Measurements from ENCODE around the gene PGLYRP1. TPM values are rescaled to one million over a fixed set of nuclear protein-coding genes. Genes with fewer than 3 reads are reported as not detected.

The PGLYRP1 gene
- total RNA-seq, 2 experiments from 2014 or later, result not detected

- peaks cover 20% of the 10 kb centered on the region for H3K27me3 Mint-ChIP-seq
- H3K27ac Mint-ChIP-seq, result no peak overlapping the region
- DNase-seq, result no peak
- no peaks in the 10 kb centered on the region for H3K36me3 Mint-ChIP-seq (ENCODE audit: low read depth)
- ChIA-PET POLR2A (no interaction called here), CTCF (no interaction called here)
- H3K4me1 Mint-ChIP-seq, result peaks cover 4% of the 10 kb centered on the region
- no peak overlapping the region for H3K4me3 Mint-ChIP-seq
- no peaks in the 10 kb centered on the region for H3K9me3 Mint-ChIP-seq
Measured at GRCh38 chr19:45990113-45990728, 32.6 kb downstream of the PGLYRP1 start.

- DNase-seq, result no peak
- peaks cover 23% of the 10 kb centered on the region for H3K27me3 Mint-ChIP-seq
- H3K9me3 Mint-ChIP-seq, result no peaks in the 10 kb centered on the region
- H3K4me1 Mint-ChIP-seq, result peaks cover 4% of the 10 kb centered on the region
- no peak overlapping the region for H3K27ac Mint-ChIP-seq
- H3K36me3 Mint-ChIP-seq (ENCODE audit: low read depth), result no peaks in the 10 kb centered on the region
- H3K4me3 Mint-ChIP-seq, result no peak overlapping the region
- ChIA-PET POLR2A (no interaction called here), CTCF (no interaction called here)
Measured at GRCh38 chr19:45985321-45985720, 37.5 kb downstream of the PGLYRP1 start.

- Mint-ChIP-seq H3K9me3 (no peaks in the 10 kb centered on the region), H3K4me3 (no peak overlapping the region), H3K36me3 (ENCODE audit: low read depth) (no peaks in the 10 kb centered on the region), H3K27me3 (peaks cover 10% of the 10 kb centered on the region), H3K27ac (no peak overlapping the region), H3K4me1 (no peaks in the 10 kb centered on the region)
- ChIA-PET POLR2A (no interaction called here), CTCF (no interaction called here)
- no peak for DNase-seq
Measured at GRCh38 chr19:45981350-45981749, 41.5 kb downstream of the PGLYRP1 start.

- Mint-ChIP-seq H3K36me3 (ENCODE audit: low read depth) (no peaks in the 10 kb centered on the region), H3K4me3 (no peak overlapping the region), H3K27ac (no peak overlapping the region), H3K4me1 (peaks cover 2% of the 10 kb centered on the region), H3K27me3 (peaks cover 27% of the 10 kb centered on the region), H3K9me3 (no peaks in the 10 kb centered on the region)
- no peak for DNase-seq
- ChIA-PET CTCF (interaction anchor here (0.9 kb wide), 1 partner anchor 39 kb away, joined by 4 read pairs; no protein-coding TSS in a partner anchor), POLR2A (no interaction called here)
Measured at GRCh38 chr19:45978156-45978555, 44.7 kb downstream of the PGLYRP1 start.

- H3K9me3 Mint-ChIP-seq, result no peaks in the 10 kb centered on the region
- no peak overlapping the region for H3K27ac Mint-ChIP-seq
- H3K4me1 Mint-ChIP-seq, result peaks cover 13% of the 10 kb centered on the region
- ChIA-PET POLR2A (no interaction called here), CTCF (no interaction called here)
- peaks cover 32% of the 10 kb centered on the region for H3K27me3 Mint-ChIP-seq
- no peaks in the 10 kb centered on the region for H3K36me3 Mint-ChIP-seq (ENCODE audit: low read depth)
- no peak overlapping the region for H3K4me3 Mint-ChIP-seq
- no peak for DNase-seq
Measured at GRCh38 chr19:45976178-45976577, 46.7 kb downstream of the PGLYRP1 start.

- H3K27me3 Mint-ChIP-seq, result peaks cover 36% of the 10 kb centered on the region
- H3K36me3 Mint-ChIP-seq (ENCODE audit: low read depth), result no peaks in the 10 kb centered on the region
- H3K4me3 Mint-ChIP-seq, result no peak overlapping the region
- ChIA-PET POLR2A (no interaction called here), CTCF (interaction anchor here (0.6 kb wide), 1 partner anchor 468 kb away, joined by 3 read pairs; no protein-coding TSS in a partner anchor)
- no peak overlapping the region for H3K27ac Mint-ChIP-seq
- DNase-seq, result no peak
- H3K9me3 Mint-ChIP-seq, result no peaks in the 10 kb centered on the region
- H3K4me1 Mint-ChIP-seq, result peaks cover 14% of the 10 kb centered on the region
Measured at GRCh38 chr19:45975306-45976070, 47.4 kb downstream of the PGLYRP1 start.

GRCh38 chr19:45973553-45974338 lies 49.1 kb downstream of the PGLYRP1 start, which contains the start of gene NOVA2:
NOVA2 (minus strand) TSS chr19:45973865; CDS start chr19:45973351, 514 bp downstream.
- Mint-ChIP-seq H3K4me3 (no peak within 1 kb of the TSS), H3K9me3 (no peaks in the 10 kb centered on the region), H3K36me3 (ENCODE audit: low read depth) (no peaks in the 10 kb centered on the region), H3K4me1 (peaks cover 14% of the 10 kb centered on the region), H3K27me3 (peaks cover 47% of the 10 kb centered on the region), H3K27ac (no peak within 1 kb of the TSS)
- DNase-seq, result peak; percentile 27
- POLR2A ChIA-PET, result no interaction called here
- CTCF ChIA-PET, result interaction anchor here (0.6 kb wide), 1 partner anchor 328 kb away, joined by 4 read pairs; no protein-coding TSS in a partner anchor

GRCh38 chr19:45972947-45973540 lies 49.8 kb downstream of the PGLYRP1 start:
- ChIA-PET CTCF (no interaction called here), POLR2A (no interaction called here)
- Mint-ChIP-seq H3K9me3 (no peaks in the 10 kb centered on the region), H3K4me3 (no peak overlapping the region), H3K27ac (no peak overlapping the region), H3K27me3 (peaks cover 47% of the 10 kb centered on the region), H3K36me3 (ENCODE audit: low read depth) (no peaks in the 10 kb centered on the region), H3K4me1 (peaks cover 14% of the 10 kb centered on the region)
- no peak for DNase-seq

- ChIA-PET POLR2A (no interaction called here), CTCF (no interaction called here)
- H3K4me3 Mint-ChIP-seq, result no peak overlapping the region
- peaks cover 47% of the 10 kb centered on the region for H3K27me3 Mint-ChIP-seq
- no peak overlapping the region for H3K27ac Mint-ChIP-seq
- H3K9me3 Mint-ChIP-seq, result no peaks in the 10 kb centered on the region
- H3K36me3 Mint-ChIP-seq (ENCODE audit: low read depth), result no peaks in the 10 kb centered on the region
- H3K4me1 Mint-ChIP-seq, result peaks cover 14% of the 10 kb centered on the region
- DNase-seq, result peak; percentile 21
Measured at GRCh38 chr19:45972081-45972946, 50.5 kb downstream of the PGLYRP1 start.

GRCh38 chr19:45971260-45971902 lies 51.5 kb downstream of the PGLYRP1 start:
- Mint-ChIP-seq H3K27ac (no peak overlapping the region), H3K4me1 (peaks cover 14% of the 10 kb centered on the region), H3K36me3 (ENCODE audit: low read depth) (no peaks in the 10 kb centered on the region), H3K9me3 (no peaks in the 10 kb centered on the region), H3K27me3 (peaks cover 47% of the 10 kb centered on the region), H3K4me3 (no peak overlapping the region)
- ChIA-PET CTCF (interaction anchor here (0.6 kb wide), 1 partner anchor 120 kb away, joined by 6 read pairs; no protein-coding TSS in a partner anchor), POLR2A (no interaction called here)
- DNase-seq, result no peak

- no peak overlapping the region for H3K27ac Mint-ChIP-seq
- no peak for DNase-seq
- H3K4me1 Mint-ChIP-seq, result peaks cover 14% of the 10 kb centered on the region
- ChIA-PET CTCF (no interaction called here), POLR2A (no interaction called here)
- no peaks in the 10 kb centered on the region for H3K9me3 Mint-ChIP-seq
- peaks cover 44% of the 10 kb centered on the region for H3K27me3 Mint-ChIP-seq
- H3K36me3 Mint-ChIP-seq (ENCODE audit: low read depth), result no peaks in the 10 kb centered on the region
- H3K4me3 Mint-ChIP-seq, result no peak overlapping the region
Measured at GRCh38 chr19:45969676-45970075, 53.2 kb downstream of the PGLYRP1 start.

Data from activated CD4-positive, alpha-beta T cell treated with anti-CD3 and anti-CD28 coated beads, Interleukin-2, amount 10 ng/mL, durations not matched to agents 7 days and 5 days (primary cell).